HEK293 (cell line): Measurements from ENCODE around the gene PHEX.
A peak's percentile ranks its signal among the peaks of the same experiment; 100 is the strongest.

Experiments
- CTCF ChIA-PET: fragments of 350-600 bp; formaldehyde crosslinking; extraction: SDS; loops from one replicate; lab custom pipeline; 2021; ENCODE audit warnings: antibody characterized with exemption; lab: Yijun Ruan, JAX
- POLR2A ChIA-PET: fragments of 300-600 bp; formaldehyde crosslinking; extraction: SDS; loops from one replicate; lab custom pipeline; 2020; ENCODE audit warnings: antibody characterized with exemption, inconsistent platforms; lab: Yijun Ruan, JAX
- H3K27ac ChIP-seq: fragments of 200-500 bp; sonication (Bioruptor generic); 2 replicates; pipeline ENCODE4 v1.5.1; 2014; ENCODE audit warnings: low read depth, low read length, control low read depth, inconsistent platforms; ENCODE audit errors: extremely low read depth
- H3K36me3 ChIP-seq, 2 experiments: fragments of 200-500 bp in 1 of 2; sonication (Bioruptor generic) in 1 of 2; 1 replicate in 1 of 2; 2 replicates in 1 of 2; pipeline ENCODE4 v1.5.1; 2014 to 2017; ENCODE audit warnings: inconsistent platforms in 2 of 2, low read length in 2 of 2; ENCODE audit not compliant: control insufficient read depth in 2 of 2, insufficient read depth in 1 of 2
- H3K4me1 ChIP-seq: fragments of 200-500 bp; sonication (Bioruptor generic); 2 replicates; pipeline ENCODE4 v1.5.1; 2014; ENCODE audit warnings: mild to moderate bottlenecking, low read length, inconsistent platforms; ENCODE audit not compliant: control insufficient read depth, insufficient read depth
- H3K4me3 ChIP-seq: 2 replicates; pipeline ENCODE4 v1.5.1; 2011; ENCODE audit warnings: low read depth, mild to moderate bottlenecking, control low read depth, low read length, moderate library complexity
- H3K9me3 ChIP-seq: fragments of 200-500 bp; sonication (Bioruptor generic); 2 replicates; pipeline ENCODE4 v1.5.1; 2014; ENCODE audit warnings: low read depth, low read length, inconsistent platforms; ENCODE audit not compliant: control insufficient read depth, insufficient read depth
- HOXC10 ChIP-seq: sonication (generic); formaldehyde crosslinking; IDR thresholded peaks from 2 replicates; pipeline ENCODE4 v1.8.1; 2023; ENCODE audit warnings: mild to moderate bottlenecking, missing genetic modification reagents
- PATZ1 ChIP-seq: fragments of 450-650 bp; formaldehyde crosslinking; IDR thresholded peaks from 2 replicates; pipeline ENCODE4 v1.5.1; 2016; ENCODE audit warnings: missing biosample characterization, missing genetic modification characterization
- PRDM4 ChIP-seq: fragments of 450-650 bp; formaldehyde crosslinking; IDR thresholded peaks from 2 replicates; pipeline ENCODE4 v1.5.1; 2017; ENCODE audit warnings: missing biosample characterization, missing genetic modification characterization
- RBAK ChIP-seq: fragments of 450-650 bp; formaldehyde crosslinking; IDR thresholded peaks from 2 replicates; pipeline ENCODE4 v1.5.1; 2016; ENCODE audit warnings: missing biosample characterization, missing genetic modification characterization
- SP7 ChIP-seq: fragments of 450-650 bp; formaldehyde crosslinking; IDR thresholded peaks from 2 replicates; pipeline ENCODE4 v1.5.1; 2016; ENCODE audit warnings: missing biosample characterization, missing genetic modification characterization
- TRIM28 ChIP-seq: IDR thresholded peaks from 2 replicates; pipeline ENCODE4 v1.6.1; 2011; ENCODE audit warnings: low read length, control low read depth, borderline replicate concordance
- TSHZ1 ChIP-seq: fragments of 450-650 bp; formaldehyde crosslinking; IDR thresholded peaks from 2 replicates; pipeline ENCODE4 v1.5.1; 2016; ENCODE audit warnings: missing biosample characterization, missing genetic modification characterization, borderline replicate concordance
- ZBTB21 ChIP-seq: fragments of 450-650 bp; formaldehyde crosslinking; IDR thresholded peaks from 2 replicates; pipeline ENCODE4 v1.5.1; 2017; ENCODE audit warnings: missing biosample characterization, missing genetic modification characterization
- ZFP41 ChIP-seq: fragments of 450-650 bp; formaldehyde crosslinking; IDR thresholded peaks from 2 replicates; pipeline ENCODE4 v1.5.1; 2016; ENCODE audit warnings: missing biosample characterization, missing genetic modification characterization, borderline replicate concordance
- ZNF266 ChIP-seq: fragments of 450-650 bp; formaldehyde crosslinking; IDR thresholded peaks from 2 replicates; pipeline ENCODE4 v1.5.1; 2016; ENCODE audit warnings: missing biosample characterization, missing genetic modification characterization, low read depth
- ZNF449 ChIP-seq: fragments of 450-650 bp; formaldehyde crosslinking; IDR thresholded peaks from 2 replicates; pipeline ENCODE4 v1.5.1; 2017; ENCODE audit warnings: missing biosample characterization, mild to moderate bottlenecking, missing genetic modification characterization, moderate library complexity
- ZNF48 ChIP-seq: fragments of 450-650 bp; formaldehyde crosslinking; IDR thresholded peaks from 2 replicates; pipeline ENCODE4 v1.5.1; 2016; ENCODE audit warnings: missing biosample characterization, missing genetic modification characterization
- ZNF529 ChIP-seq: fragments of 450-650 bp; formaldehyde crosslinking; IDR thresholded peaks from 2 replicates; pipeline ENCODE4 v1.5.1; 2017; ENCODE audit warnings: missing genetic modification characterization, missing biosample characterization; ENCODE audit not compliant: insufficient replicate concordance
- ZNF621 ChIP-seq: fragments of 450-650 bp; formaldehyde crosslinking; IDR thresholded peaks from 2 replicates; pipeline ENCODE4 v1.5.1; 2017; ENCODE audit warnings: missing biosample characterization, missing genetic modification characterization
- ZNF623 ChIP-seq: fragments of 450-650 bp; formaldehyde crosslinking; IDR thresholded peaks from 2 replicates; pipeline ENCODE4 v1.5.1; 2016; ENCODE audit warnings: missing biosample characterization, missing genetic modification characterization
- ZNF624 ChIP-seq: fragments of 450-650 bp; formaldehyde crosslinking; IDR thresholded peaks from 2 replicates; pipeline ENCODE4 v1.5.1; 2017; ENCODE audit warnings: missing biosample characterization, missing genetic modification characterization
- ZNF660 ChIP-seq: fragments of 450-650 bp; IDR thresholded peaks from 2 replicates; pipeline ENCODE4 v1.5.1; 2018; ENCODE audit warnings: missing biosample characterization, mild to moderate bottlenecking, missing genetic modification characterization
- ZNF830 ChIP-seq: fragments of 450-650 bp; IDR thresholded peaks from 2 replicates; pipeline ENCODE4 v1.5.0; 2018; ENCODE audit warnings: missing biosample characterization, missing genetic modification characterization, low read depth, mild to moderate bottlenecking, moderate library complexity
- ZSCAN5A ChIP-seq: fragments of 450-650 bp; formaldehyde crosslinking; IDR thresholded peaks from 2 replicates; pipeline ENCODE4 v1.5.1; 2016; ENCODE audit warnings: missing biosample characterization, missing genetic modification characterization

The PHEX gene

GRCh38 chrX:22186165-22186564 is 154.0 kb downstream of the PHEX start:
- H3K27ac ChIP-seq, result no peak overlapping the region
- POLR2A ChIA-PET, result no interaction called here
- CTCF ChIA-PET, result no interaction called here

GRCh38 chrX:22192419-22193060 is 160.4 kb downstream of the PHEX start:
- H3K4me3 ChIP-seq, result no peak overlapping the region
- ChIA-PET CTCF (interaction anchor here (0.5 to 0.7 kb wide), 2 partner anchors 37 to 123 kb away, joined by 3 to 4 read pairs; no protein-coding TSS in a partner anchor), POLR2A (no interaction called here)
- H3K27ac ChIP-seq, result no peak overlapping the region
- no peak for TF ChIP-seq ZFP41
- no peak for TF ChIP-seq ZNF449
- TF ChIP-seq ZNF830 (tag by site-specific recombination), result no peak
- TF ChIP-seq TSHZ1 (tag by site-specific recombination), result no peak
- TF ChIP-seq ZNF623 (tag by site-specific recombination), result no peak
- TF ChIP-seq PRDM4 (tag by site-specific recombination), result no peak
- no peak for TF ChIP-seq ZNF529
- TF ChIP-seq TRIM28, result peak; percentile 45; the same call in 1 of the 2 replicates
- TF ChIP-seq HOXC10 (CRISPR knock-in tag), result no peak
- TF ChIP-seq ZBTB21 (tag by site-specific recombination), result no peak
- no peak for TF ChIP-seq RBAK (tag by site-specific recombination)
- TF ChIP-seq ZNF48, result no peak
- no peak for TF ChIP-seq PATZ1 (tag by site-specific recombination)
- no peak for TF ChIP-seq ZNF624 (tag by site-specific recombination)
- 0 out of 2 replicates have a peak, but pooled peaks have one; percentile 13 for TF ChIP-seq ZNF660
- no peak for TF ChIP-seq ZSCAN5A (tag by site-specific recombination)
- H3K36me3 ChIP-seq, result no peaks in the 10 kb centered on the region
- no peaks in the 10 kb centered on the region for H3K4me1 ChIP-seq
- no peaks in the 10 kb centered on the region for H3K9me3 ChIP-seq

More at GRCh38 chrX:22186165-22186564, 154.0 kb downstream of the PHEX start:
- no peaks in the 10 kb centered on the region for H3K9me3 ChIP-seq
- TF ChIP-seq ZNF621 (tag by site-specific recombination) (no peak), SP7 (tag by site-specific recombination) (peak; percentile 74), ZNF266 (tag by site-specific recombination) (no peak)
- TF ChIP-seq, all 188 proteins: peak for 1
- H3K4me3 ChIP-seq, result no peak overlapping the region
- H3K4me1 ChIP-seq, result no peaks in the 10 kb centered on the region
- H3K36me3 ChIP-seq, result no peaks in the 10 kb centered on the region
